NCI-H1092 (cell line): Measurements from ENCODE around the gene PICALM.
"Not testable (repeated sequence)": the region's sequence is repeated elsewhere in the genome, so short reads cannot be mapped to it uniquely, and the experiment has no call there.

ENCODE experiments used
- DNase-seq: peaks from one replicate; lab custom pipeline; 2025; lab: John Stamatoyannopoulos, UW

PICALM gene

GRCh38 chr11:85974122-85974521, 94.8 kb downstream of the PICALM start:
- DNase-seq, result no peak

- no peak for DNase-seq
Measured at GRCh38 chr11:85970593-85970992, 98.3 kb downstream of the PICALM start.

- DNase-seq, result no peak
Measured at GRCh38 chr11:85967457-85967856, 101.4 kb downstream of the PICALM start.

GRCh38 chr11:85965202-85965601, 103.7 kb downstream of the PICALM start:
- no peak for DNase-seq

GRCh38 chr11:85961930-85962363, 106.9 kb downstream of the PICALM start:
- no peak for DNase-seq

- DNase-seq, result no peak
Measured at GRCh38 chr11:85961130-85961529, 107.8 kb downstream of the PICALM start.

- no peak for DNase-seq
Measured at GRCh38 chr11:85960678-85961077, 108.2 kb downstream of the PICALM start.

GRCh38 chr11:85955531-85955930, 113.4 kb downstream of the PICALM start:
- no peak for DNase-seq

- no peak for DNase-seq
Measured at GRCh38 chr11:85953491-85954143, 115.3 kb downstream of the PICALM start.

GRCh38 chr11:85952108-85952485, 116.8 kb downstream of the PICALM start:
- not testable (repeated sequence) for DNase-seq

GRCh38 chr11:85951428-85952107, 117.3 kb downstream of the PICALM start:
- no peak for DNase-seq

- no peak for DNase-seq
Measured at GRCh38 chr11:85951049-85951405, 117.9 kb downstream of the PICALM start.

- no peak for DNase-seq
Measured at GRCh38 chr11:85950317-85951048, 118.4 kb downstream of the PICALM start.

GRCh38 chr11:85949798-85950197, 119.1 kb downstream of the PICALM start:
- DNase-seq, result no peak

- no peak for DNase-seq
Measured at GRCh38 chr11:85948884-85949283, 120.0 kb downstream of the PICALM start.

GRCh38 chr11:85947431-85948272, 121.2 kb downstream of the PICALM start:
- no peak for DNase-seq

GRCh38 chr11:85946221-85946620, 122.7 kb downstream of the PICALM start:
- no peak for DNase-seq

- no peak for DNase-seq
Measured at GRCh38 chr11:85945788-85946187, 123.1 kb downstream of the PICALM start.

GRCh38 chr11:85945296-85945695, 123.6 kb downstream of the PICALM start:
- no peak for DNase-seq

GRCh38 chr11:85941380-85941973, 127.4 kb downstream of the PICALM start:
- DNase-seq, result no peak

GRCh38 chr11:85939099-85940015, 129.5 kb downstream of the PICALM start:
- DNase-seq, result no peak
